ENCODE results near the gene APLNR. TPM values are rescaled to one million over a fixed set of nuclear protein-coding genes. Genes with fewer than 3 reads are reported as not detected.
A peak's percentile ranks its signal among the peaks of the same experiment; 100 is the strongest.

Gene APLNR
- total RNA-seq, 1 donor from 2014 or later: 1.6 TPM

DNA sequence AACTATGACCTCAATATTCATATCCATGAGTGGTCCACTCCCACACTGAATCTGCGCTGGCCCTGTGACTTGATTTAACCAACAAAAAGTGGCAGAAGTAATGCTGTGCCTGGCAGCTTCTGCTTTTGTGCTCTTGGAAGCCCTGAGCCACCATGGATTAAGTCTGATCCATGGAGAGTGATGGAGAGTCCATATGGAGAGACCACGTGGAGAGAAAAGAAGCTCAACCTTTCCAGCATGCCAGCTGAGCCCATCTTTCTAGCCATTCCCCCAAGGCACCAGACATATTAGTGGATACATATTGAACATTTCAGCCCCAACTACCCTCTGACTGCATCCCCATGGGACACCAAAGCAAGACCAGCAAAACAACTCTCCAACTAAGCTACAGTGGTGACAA, 39.3 kb downstream of the APLNR start:
- Histone ChIP-seq H3K4me3 (no peak overlapping the region), H3K79me2 (ENCODE audit: low read depth) (no peaks in the 10 kb centered on the region), H3K4me2 (no peak overlapping the region), H3K9ac (no peak overlapping the region), H4K20me1 (ENCODE audit: low read depth) (no peaks in the 10 kb centered on the region), H3K27ac (no peak overlapping the region), H3K9me3 (ENCODE audit: low read depth) (no peaks in the 10 kb centered on the region), H3K27me3 (no peaks in the 10 kb centered on the region), H3K4me1 (peaks cover 23% of the 10 kb centered on the region), H3K36me3 (no peaks in the 10 kb centered on the region), H2AFZ (replicated peaks) (no peak overlapping the region), H3F3A (ENCODE audit: low read depth) (no peaks in the 10 kb centered on the region)
- no peak for TF ChIP-seq EZH2 (IDR thresholded peaks at IDR 0.05)
- peaks cover 5% of the 10 kb centered on the region for H3K27me3 Mint-ChIP-seq (ENCODE audit: insufficient read depth, low read depth)
- no peak overlapping the region for H3K4me3 Mint-ChIP-seq
- DNase-seq (ENCODE audit: low spot score): no peak
- H3K27ac Mint-ChIP-seq: no peak overlapping the region
- peaks cover 6% of the 10 kb centered on the region for H3K36me3 Mint-ChIP-seq
- H3K4me1 Mint-ChIP-seq: peaks cover 23% of the 10 kb centered on the region
- peaks cover 6% of the 10 kb centered on the region for H3K9me3 Mint-ChIP-seq

DNA sequence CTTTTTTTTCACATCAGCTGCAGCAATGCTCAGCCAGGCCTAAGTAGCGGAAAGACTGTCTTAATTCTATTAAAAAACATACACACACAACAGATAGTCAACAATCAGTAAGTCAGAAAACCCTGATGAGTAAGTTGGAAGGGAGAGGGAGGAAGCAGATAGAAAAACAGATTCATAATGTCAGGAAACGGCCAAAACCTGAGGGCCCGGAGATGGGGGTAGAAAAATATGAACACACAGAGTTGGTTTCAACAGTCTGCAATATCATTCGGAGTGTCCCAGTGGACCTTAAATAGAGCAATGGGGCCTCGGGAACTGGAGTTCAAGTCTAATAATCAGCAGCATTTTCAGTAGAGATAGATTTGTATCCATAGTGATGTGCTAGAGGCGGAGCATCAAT, 40.5 kb downstream of the APLNR start:
- H3K27ac ChIP-seq: no peak overlapping the region
- H3K27me3 Mint-ChIP-seq (ENCODE audit: insufficient read depth, low read depth): peaks cover 5% of the 10 kb centered on the region
- peaks cover 6% of the 10 kb centered on the region for H3K36me3 Mint-ChIP-seq
- H3K4me1 ChIP-seq: peaks cover 24% of the 10 kb centered on the region
- H3K9me3 ChIP-seq (ENCODE audit: low read depth): no peaks in the 10 kb centered on the region
- H3K9ac ChIP-seq: no peak overlapping the region
- peaks cover 20% of the 10 kb centered on the region for H3K4me1 Mint-ChIP-seq
- no peak for TF ChIP-seq EZH2 (IDR thresholded peaks at IDR 0.05)
- TF ChIP-seq, protein P1, sequence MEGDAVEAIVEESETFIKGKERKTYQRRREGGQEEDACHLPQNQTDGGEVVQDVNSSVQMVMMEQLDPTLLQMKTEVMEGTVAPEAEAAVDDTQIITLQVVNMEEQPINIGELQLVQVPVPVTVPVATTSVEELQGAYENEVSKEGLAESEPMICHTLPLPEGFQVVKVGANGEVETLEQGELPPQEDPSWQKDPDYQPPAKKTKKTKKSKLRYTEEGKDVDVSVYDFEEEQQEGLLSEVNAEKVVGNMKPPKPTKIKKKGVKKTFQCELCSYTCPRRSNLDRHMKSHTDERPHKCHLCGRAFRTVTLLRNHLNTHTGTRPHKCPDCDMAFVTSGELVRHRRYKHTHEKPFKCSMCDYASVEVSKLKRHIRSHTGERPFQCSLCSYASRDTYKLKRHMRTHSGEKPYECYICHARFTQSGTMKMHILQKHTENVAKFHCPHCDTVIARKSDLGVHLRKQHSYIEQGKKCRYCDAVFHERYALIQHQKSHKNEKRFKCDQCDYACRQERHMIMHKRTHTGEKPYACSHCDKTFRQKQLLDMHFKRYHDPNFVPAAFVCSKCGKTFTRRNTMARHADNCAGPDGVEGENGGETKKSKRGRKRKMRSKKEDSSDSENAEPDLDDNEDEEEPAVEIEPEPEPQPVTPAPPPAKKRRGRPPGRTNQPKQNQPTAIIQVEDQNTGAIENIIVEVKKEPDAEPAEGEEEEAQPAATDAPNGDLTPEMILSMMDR (IDR thresholded peaks at IDR 0.05): no peak
- no peak for TF ChIP-seq EZH2phosphoT487 (IDR thresholded peaks at IDR 0.05)
- H3K36me3 ChIP-seq: no peaks in the 10 kb centered on the region
- no peak overlapping the region for H3K4me3 ChIP-seq
- no peak overlapping the region for H3K27ac Mint-ChIP-seq
- no peaks in the 10 kb centered on the region for H3K27me3 ChIP-seq
- H3F3A ChIP-seq (ENCODE audit: low read depth): no peaks in the 10 kb centered on the region
- H3K4me3 Mint-ChIP-seq: no peak overlapping the region
- H3K79me2 ChIP-seq (ENCODE audit: low read depth): no peaks in the 10 kb centered on the region
- DNase-seq (ENCODE audit: low spot score): no peak
- no peak overlapping the region for H2AFZ ChIP-seq (replicated peaks)
- H4K20me1 ChIP-seq (ENCODE audit: low read depth): no peaks in the 10 kb centered on the region
- H3K4me2 ChIP-seq: no peak overlapping the region
- peaks cover 6% of the 10 kb centered on the region for H3K9me3 Mint-ChIP-seq

DNA sequence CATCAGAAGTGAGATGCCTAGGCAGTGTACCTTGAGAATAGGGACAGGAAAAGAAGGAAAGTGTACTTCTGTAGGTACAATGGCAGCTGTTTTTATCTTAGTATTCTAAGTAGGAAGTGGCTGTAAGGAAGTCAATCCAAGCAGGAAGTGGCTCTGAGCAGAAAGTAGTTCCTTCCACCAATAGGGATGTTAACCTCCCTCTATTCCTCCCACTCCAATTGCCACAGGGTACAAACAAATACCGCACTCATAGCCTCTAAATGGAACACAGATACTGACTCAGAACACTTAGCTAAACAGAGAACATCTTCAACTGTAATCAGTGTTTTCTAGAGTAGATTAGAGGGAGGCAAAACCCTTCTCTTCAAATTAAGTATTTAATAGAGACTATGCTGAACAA, 44.7 kb downstream of the APLNR start:
- H3K36me3 Mint-ChIP-seq: peaks cover 17% of the 10 kb centered on the region
- no peak overlapping the region for H3K27ac ChIP-seq
- H3K4me1 Mint-ChIP-seq: peaks cover 16% of the 10 kb centered on the region
- peaks cover 24% of the 10 kb centered on the region for H3K4me1 ChIP-seq
- no peaks in the 10 kb centered on the region for H3F3A ChIP-seq (ENCODE audit: low read depth)
- no peaks in the 10 kb centered on the region for H3K9me3 ChIP-seq (ENCODE audit: low read depth)
- DNase-seq (ENCODE audit: low spot score): no peak
- H3K9me3 Mint-ChIP-seq: peaks cover 6% of the 10 kb centered on the region
- H3K36me3 ChIP-seq: no peaks in the 10 kb centered on the region
- TF ChIP-seq EZH2 (IDR thresholded peaks at IDR 0.05): no peak
- TF ChIP-seq, protein P1 (IDR thresholded peaks at IDR 0.05): no peak
- TF ChIP-seq EZH2phosphoT487 (IDR thresholded peaks at IDR 0.05): no peak
- no peak overlapping the region for H3K9ac ChIP-seq
- no peaks in the 10 kb centered on the region for H3K79me2 ChIP-seq (ENCODE audit: low read depth)
- H3K4me3 ChIP-seq: no peak overlapping the region
- no peak overlapping the region for H3K4me3 Mint-ChIP-seq
- no peak overlapping the region for H3K4me2 ChIP-seq
- H4K20me1 ChIP-seq (ENCODE audit: low read depth): no peaks in the 10 kb centered on the region
- no peak overlapping the region for H3K27ac Mint-ChIP-seq
- H3K27me3 ChIP-seq: no peaks in the 10 kb centered on the region
- peaks cover 5% of the 10 kb centered on the region for H3K27me3 Mint-ChIP-seq (ENCODE audit: insufficient read depth, low read depth)
- H2AFZ ChIP-seq (replicated peaks): no peak overlapping the region

DNA sequence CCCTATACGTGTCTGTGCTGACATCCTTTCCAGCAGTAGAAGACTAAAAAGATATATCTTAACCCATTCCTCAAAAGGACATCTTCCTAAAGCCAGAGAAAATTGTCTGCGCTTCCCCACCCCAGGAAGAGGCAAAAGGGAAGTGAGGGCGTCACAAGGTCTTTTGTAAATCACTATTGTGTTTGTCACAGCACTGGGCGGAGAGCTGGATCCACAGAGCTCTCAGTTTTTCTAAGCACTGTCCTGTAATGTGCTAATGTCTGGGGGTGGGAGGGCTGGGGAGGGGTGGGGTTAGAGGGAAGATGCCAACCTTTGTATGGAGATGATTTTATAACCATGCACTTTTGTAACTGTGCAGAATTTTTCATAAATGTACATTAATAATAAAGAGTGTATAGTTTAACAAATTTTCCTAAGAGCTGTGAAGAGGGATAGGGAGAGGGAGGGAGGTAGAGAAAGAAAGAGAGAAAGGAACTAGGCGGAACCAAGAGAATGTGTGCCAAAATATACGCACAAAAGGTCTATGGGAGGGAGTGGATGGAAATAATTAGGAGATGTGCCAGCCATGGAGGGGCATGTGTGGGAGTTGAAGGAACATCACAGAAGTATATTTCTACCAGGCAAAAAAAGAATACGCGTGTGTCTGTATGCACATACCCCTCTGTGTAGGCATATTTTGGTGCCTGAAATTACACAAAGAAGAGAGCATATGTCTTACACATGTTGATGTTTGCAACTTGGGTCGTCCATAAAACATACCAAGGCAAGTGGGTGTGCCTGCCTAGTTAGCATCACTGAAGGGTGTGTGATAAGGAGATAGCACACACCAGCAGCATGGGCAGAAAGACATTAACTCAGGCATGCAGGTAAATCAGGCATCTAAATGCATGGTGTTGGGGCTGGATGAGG, 45.5 kb downstream of the APLNR start:
- peak; percentile 21 for DNase-seq (ENCODE audit: low spot score)
- peaks cover 6% of the 10 kb centered on the region for H3K27me3 Mint-ChIP-seq (ENCODE audit: insufficient read depth, low read depth)
- Histone ChIP-seq H3K9ac (no peak overlapping the region), H3K9me3 (ENCODE audit: low read depth) (no peaks in the 10 kb centered on the region), H3K27me3 (no peaks in the 10 kb centered on the region), H4K20me1 (ENCODE audit: low read depth) (no peaks in the 10 kb centered on the region), H3K27ac (no peak overlapping the region), H3F3A (ENCODE audit: low read depth) (no peaks in the 10 kb centered on the region), H3K4me1 (peaks cover 24% of the 10 kb centered on the region), H3K4me2 (peak overlapping the region; percentile 10), H3K79me2 (ENCODE audit: low read depth) (no peaks in the 10 kb centered on the region), H3K36me3 (no peaks in the 10 kb centered on the region), H3K4me3 (no peak overlapping the region), H2AFZ (replicated peaks) (peak overlapping the region; percentile 63)
- H3K4me3 Mint-ChIP-seq: no peak overlapping the region
- peaks cover 6% of the 10 kb centered on the region for H3K9me3 Mint-ChIP-seq
- H3K4me1 Mint-ChIP-seq: peaks cover 12% of the 10 kb centered on the region
- peak overlapping the region; percentile 54 for H3K27ac Mint-ChIP-seq
- no peak for TF ChIP-seq EZH2 (IDR thresholded peaks at IDR 0.05)
- no peak for TF ChIP-seq EZH2phosphoT487 (IDR thresholded peaks at IDR 0.05)
- TF ChIP-seq, protein P1 (IDR thresholded peaks at IDR 0.05): no peak
- H3K36me3 Mint-ChIP-seq: peaks cover 18% of the 10 kb centered on the region

All from neural progenitor cell (in vitro differentiated cells).